ENCODE results near the gene KIR2DL3. TPM values are rescaled to one million over a fixed set of nuclear protein-coding genes. Genes with fewer than 3 reads are reported as not detected.
"Not testable (repeated sequence)": the region's sequence is repeated elsewhere in the genome, so short reads cannot be mapped to it uniquely, and the experiment has no call there.

Gene KIR2DL3
- total RNA-seq = not detected in 2 replicates

- DNase-seq (ENCODE audit: low read depth in 2 of 2) = not testable (repeated sequence)
Measured at GRCh38 chr19:54738306-54738705, at the start of gene KIR2DL3. Gene KIR2DL3, plus strand, starts transcription at chr19:54738513. Its CDS starts 33 bp downstream, at chr19:54738546.

DNA sequence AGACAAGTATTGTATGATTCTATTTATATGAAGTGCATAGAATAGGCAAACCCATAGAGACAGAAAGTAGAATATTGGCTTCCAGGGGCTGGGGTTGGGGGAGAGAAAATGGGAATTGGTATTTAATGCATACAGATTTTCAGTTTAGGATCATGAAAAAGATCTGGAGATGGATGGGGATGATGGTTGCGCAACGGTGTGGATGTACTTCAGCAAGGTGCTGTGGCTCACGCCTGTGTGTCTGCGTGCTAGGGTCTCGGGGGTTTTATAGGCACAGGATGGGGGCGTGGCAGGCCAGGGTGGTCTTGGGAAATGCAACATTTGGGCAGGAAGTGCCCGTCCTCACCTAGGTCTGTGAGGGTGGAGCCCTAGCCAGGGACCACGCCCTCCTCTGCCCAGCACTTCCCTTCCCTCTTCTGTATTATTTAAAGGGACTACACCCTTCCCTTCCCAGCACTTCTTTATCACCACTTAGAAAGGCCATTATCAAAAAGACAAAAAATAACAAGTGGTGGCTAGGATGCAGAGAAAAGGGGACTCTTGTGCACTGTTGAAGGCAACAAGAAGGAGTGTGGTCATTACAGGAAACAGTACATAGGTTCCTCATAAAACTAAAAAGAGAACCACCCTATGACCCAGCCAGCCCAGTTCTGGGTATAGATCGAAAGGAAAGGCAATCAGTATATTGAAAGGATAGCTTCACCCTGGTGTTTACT, 46.6 kb upstream of the KIR2DL3 start:
- no peak for DNase-seq (ENCODE audit: low read depth in 2 of 2)

- no peak for DNase-seq (ENCODE audit: low read depth in 2 of 2)
Measured at GRCh38 chr19:54692298-54692615, 46.1 kb upstream of the KIR2DL3 start.

GRCh38 chr19:54694648-54695047, 43.7 kb upstream of the KIR2DL3 start:
- DNase-seq (ENCODE audit: low read depth in 2 of 2) = no peak

GRCh38 chr19:54696117-54696548, 42.2 kb upstream of the KIR2DL3 start:
- DNase-seq (ENCODE audit: low read depth in 2 of 2) = no peak

GRCh38 chr19:54696766-54697165, 41.5 kb upstream of the KIR2DL3 start:
- DNase-seq (ENCODE audit: low read depth in 2 of 2) = no peak

DNA sequence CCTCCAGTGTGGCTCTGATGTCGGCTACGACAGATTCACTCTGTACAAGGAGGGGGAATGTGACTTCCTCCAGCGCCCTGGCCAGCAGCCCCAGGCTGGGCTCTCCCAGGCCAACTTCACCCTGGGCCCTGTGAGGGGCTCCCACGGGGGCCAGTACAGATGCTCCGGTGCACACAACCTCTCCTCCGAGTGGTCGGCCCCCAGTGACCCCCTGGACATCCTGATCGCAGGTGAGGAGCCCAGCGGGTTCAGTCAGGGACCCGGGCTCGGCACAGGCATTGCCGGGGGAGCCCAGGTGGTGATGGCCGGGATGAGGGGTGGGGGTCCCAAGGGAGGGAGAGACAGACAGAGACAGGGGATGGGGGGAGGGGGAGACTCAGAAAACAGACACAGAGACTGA, 40.6 kb upstream of the KIR2DL3 start:
- not testable (repeated sequence) for DNase-seq (ENCODE audit: low read depth in 2 of 2)

- DNase-seq (ENCODE audit: low read depth in 2 of 2) = no peak
Measured at GRCh38 chr19:54704928-54705327, 33.4 kb upstream of the KIR2DL3 start.

GRCh38 chr19:54707962-54708361, 30.4 kb upstream of the KIR2DL3 start:
- DNase-seq (ENCODE audit: low read depth in 2 of 2) = no peak

DNA sequence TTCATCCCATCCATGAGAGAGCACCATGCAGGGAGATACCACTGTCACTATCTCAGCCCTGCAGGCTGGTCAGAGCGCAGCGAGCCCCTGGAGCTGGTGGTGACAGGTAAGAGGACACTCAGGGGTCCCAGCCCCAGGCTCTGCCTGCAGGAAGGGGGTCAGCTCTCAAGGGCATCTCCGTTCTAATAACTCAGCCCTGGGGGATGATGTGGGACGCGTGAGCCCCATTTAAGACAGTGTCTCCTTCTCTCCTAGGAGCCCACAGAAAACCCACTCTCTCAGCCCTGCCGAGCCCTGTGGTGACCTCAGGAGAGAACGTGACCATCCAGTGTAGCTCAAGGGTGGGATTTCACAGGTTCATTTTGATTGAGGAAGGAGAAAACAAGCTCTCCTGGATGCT, 29.5 kb upstream of the KIR2DL3 start:
- no peak for DNase-seq (ENCODE audit: low read depth in 2 of 2)

GRCh38 chr19:54709212-54709948, 28.9 kb upstream of the KIR2DL3 start:
- no peak for DNase-seq (ENCODE audit: low read depth in 2 of 2)

- not testable (repeated sequence) for DNase-seq (ENCODE audit: low read depth in 2 of 2)
Measured at GRCh38 chr19:54709956-54710355, 28.4 kb upstream of the KIR2DL3 start.

DNA sequence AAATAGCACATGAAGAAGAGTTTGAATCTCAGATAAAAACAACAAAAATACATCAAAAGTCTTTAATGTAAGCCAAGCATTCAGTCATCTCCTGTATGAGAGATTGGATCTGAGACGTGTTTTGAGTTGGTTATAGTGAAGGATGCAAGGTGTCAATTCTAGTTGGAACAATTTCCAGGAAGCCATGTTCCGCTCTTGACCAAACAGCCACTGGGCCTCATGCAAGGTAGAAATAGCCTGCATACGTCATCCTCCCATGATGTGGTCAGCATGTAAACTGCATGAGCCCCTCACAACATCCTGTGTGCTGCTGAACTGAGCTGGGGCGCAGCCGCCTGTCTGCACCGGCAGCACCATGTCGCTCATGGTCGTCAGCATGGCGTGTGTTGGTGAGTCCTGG, 14.2 kb upstream of the KIR2DL3 start, which contains the start of gene KIR3DL3:
KIR3DL3 (plus strand) TSS at position 301 of the 400 bp plus-strand sequence; CDS start at position 356, 55 bp downstream.
- DNase-seq (ENCODE audit: low read depth in 2 of 2) = no peak

DNA sequence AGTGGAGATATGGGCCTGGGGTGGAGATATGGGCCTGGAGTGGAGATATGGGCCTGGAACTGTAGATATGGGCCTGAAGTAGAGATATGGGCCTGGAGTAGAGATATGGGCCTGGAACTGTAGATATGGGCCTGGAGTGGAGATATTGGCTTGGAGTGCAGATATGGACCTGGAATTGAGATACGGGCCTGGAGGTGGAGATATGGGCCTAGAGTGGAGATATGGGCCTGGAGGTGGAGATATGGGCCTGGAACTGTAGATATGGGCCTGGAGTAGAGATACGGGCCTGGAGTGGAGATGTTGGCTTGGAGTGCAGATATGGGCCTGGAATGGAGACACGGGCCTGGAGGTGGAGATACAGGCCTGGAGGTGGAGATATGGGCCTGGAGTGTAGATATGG, 13.7 kb upstream of the KIR2DL3 start:
- no peak for DNase-seq (ENCODE audit: low read depth in 2 of 2)

- no peak for DNase-seq (ENCODE audit: low read depth in 2 of 2)
Measured at GRCh38 chr19:54725321-54725720, 13.0 kb upstream of the KIR2DL3 start.

GRCh38 chr19:54727562-54727961, 10.8 kb upstream of the KIR2DL3 start:
- DNase-seq (ENCODE audit: low read depth in 2 of 2) = no peak

DNA sequence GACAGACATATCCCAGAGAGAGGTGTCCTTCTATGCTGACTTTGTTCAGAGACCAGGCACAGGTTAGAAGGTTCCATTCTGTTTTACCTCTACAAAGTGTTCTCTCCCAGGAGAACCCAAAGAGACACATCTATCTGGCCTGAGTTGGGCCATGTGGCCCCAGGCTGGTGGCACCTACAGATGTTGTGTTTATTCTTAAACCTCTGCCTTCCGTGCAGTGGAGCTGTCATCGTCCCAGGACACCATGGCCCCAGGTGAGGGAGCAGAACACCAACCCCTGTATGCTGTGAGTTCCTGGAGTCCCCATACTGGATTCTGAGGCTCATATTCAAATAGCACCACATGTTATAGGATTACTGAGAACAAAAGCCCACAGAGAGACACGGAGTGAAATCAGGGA, 10.1 kb upstream of the KIR2DL3 start:
- no peak for DNase-seq (ENCODE audit: low read depth in 2 of 2)

DNA sequence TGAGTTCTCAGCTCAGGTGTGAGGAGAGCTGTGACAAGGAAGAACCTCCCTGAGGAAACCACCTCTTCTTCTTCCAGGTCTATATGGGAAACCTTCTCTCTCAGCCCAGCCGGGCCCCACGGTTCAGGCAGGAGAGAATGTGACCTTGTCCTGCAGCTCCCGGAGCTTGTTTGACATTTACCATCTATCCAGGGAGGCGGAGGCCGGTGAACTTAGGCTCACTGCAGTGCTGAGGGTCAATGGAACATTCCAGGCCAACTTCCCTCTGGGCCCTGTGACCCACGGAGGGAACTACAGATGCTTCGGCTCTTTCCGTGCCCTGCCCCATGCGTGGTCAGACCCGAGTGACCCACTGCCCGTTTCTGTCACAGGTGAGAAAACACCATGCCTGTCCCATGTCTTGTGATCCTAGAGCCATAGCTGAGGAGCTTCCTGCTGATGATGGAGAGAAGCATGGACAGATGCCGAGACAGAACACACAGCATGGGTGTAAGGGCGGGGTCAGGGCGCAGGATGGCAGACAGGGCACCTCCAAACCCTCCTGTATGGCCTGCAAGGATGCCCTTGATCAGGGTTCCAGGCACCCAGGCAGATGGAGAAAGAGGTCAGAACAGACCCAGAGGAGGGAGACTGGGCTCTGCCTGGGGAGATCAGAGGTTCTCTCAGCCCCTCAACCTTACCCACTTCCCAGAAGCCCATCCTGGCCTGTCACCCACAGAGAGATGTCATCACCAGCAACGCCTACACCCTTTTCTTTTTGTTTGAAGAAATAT, 8.7 kb upstream of the KIR2DL3 start:
- no peak for DNase-seq (ENCODE audit: low read depth in 2 of 2)

GRCh38 chr19:54731191-54731590, 7.1 kb upstream of the KIR2DL3 start:
- no peak for DNase-seq (ENCODE audit: low read depth in 2 of 2)

- no peak for DNase-seq (ENCODE audit: low read depth in 2 of 2)
Measured at GRCh38 chr19:54738715-54739114, 402 bp downstream of the KIR2DL3 start.

DNA sequence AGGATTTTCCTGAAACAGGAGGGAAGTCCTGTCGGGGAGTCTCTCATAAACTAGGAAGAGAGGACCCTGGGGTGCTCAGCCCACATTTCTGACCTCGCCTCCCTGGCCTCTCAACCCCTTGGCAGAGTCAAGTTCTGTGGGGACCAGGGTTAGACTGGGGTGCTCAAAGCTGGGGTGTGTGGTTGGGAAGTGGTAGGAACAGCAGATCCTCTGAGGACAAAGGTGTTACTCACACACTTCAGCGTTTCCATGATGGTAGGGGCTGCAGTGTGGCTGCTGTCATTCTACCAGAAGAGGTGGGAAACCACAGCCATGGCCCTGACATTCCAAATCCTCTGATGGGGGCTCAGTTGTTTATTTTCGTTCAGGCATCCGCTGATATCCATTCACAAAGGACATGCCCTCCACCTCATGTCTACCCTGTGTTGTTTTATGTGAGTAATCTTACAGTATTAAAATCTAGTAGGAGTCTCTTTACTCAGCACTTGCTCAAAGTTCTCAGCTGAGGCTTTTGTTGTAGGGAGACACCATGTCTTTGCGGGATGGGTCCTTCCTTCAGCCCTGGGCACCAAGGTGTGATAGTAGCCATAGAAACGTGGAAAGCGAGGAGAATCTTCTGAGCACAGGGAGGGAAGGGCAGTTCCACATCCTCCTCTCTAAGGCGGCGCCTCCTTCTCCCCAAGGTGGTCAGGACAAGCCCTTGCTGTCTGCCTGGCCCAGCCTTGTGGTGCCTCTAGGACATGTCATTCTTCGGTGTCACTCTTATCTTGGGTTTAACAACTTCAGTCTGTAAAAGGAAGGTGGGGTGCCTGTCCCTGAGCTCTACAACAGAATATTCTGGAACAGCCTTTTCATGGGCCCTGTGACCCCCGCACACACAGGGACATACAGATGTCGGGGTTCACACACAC, 1.5 kb downstream of the KIR2DL3 start:
- DNase-seq (ENCODE audit: low read depth in 2 of 2) = no peak
